GM12878 (cell line): Measurements from ENCODE around the gene MYPN. TPM values are rescaled to one million over a fixed set of nuclear protein-coding genes. Genes with fewer than 3 reads are reported as not detected.

ENCODE experiments used
- ATAC-seq: fragments of 200-7000 bp; cut with Tn5 transposase; 3 replicates; pipeline ENCODE4 v1.9.1; 2020; ENCODE audit warnings: mild to moderate bottlenecking, moderate library complexity
- BruUV-seq: library from RNA; stranded (reverse); fragments of 400-500 nt; replicated peaks from 2 replicates; lab custom pipeline; 2021; lab: Mats Ljungman, UMichigan
- CTCF ChIA-PET: fragments of 300-600 bp; sonication (Branson Sonifier 250); formaldehyde crosslinking; extraction: SDS; loops from one replicate; lab custom pipeline; 2021; ENCODE audit warnings: inconsistent platforms; lab: Yijun Ruan, JAX
- POLR2A ChIA-PET: fragments of 350-600 bp; formaldehyde crosslinking; extraction: SDS; loops from one replicate; lab custom pipeline; 2021; ENCODE audit warnings: inconsistent platforms; lab: Charles Lee
- RAD21 ChIA-PET: fragments of 300-600 bp; sonication (Branson Sonifier 250); formaldehyde crosslinking; loops from one replicate; lab custom pipeline; 2023; ENCODE audit warnings: antibody characterized with exemption; ENCODE audit not compliant: unreplicated experiment; lab: Charles Lee
- SMC1A ChIA-PET: fragments of 300-600 bp; sonication (Branson Sonifier 250); formaldehyde crosslinking; loops from one replicate; lab custom pipeline; 2023; ENCODE audit not compliant: unreplicated experiment, uncharacterized antibody; lab: Charles Lee
- DNase-seq: peaks from one replicate; pipeline ENCODE4 v3.0.0-alpha.2; 2011; ENCODE audit warnings: low read depth, low spot score
- FAIRE-seq: peaks from 3 replicates; lab custom pipeline; 2011; peaks lifted over from hg19 to GRCh38; lab: Jason Lieb, UNC
- H2AFZ ChIP-seq: 2 replicates; pipeline ENCODE4 v1.6.0; 2011; ENCODE audit warnings: low read depth, low read length, control low read depth; ENCODE audit not compliant: control insufficient read depth
- H3K27ac ChIP-seq: 2 replicates; pipeline ENCODE4 v1.5.1; 2011; ENCODE audit warnings: control low read depth; ENCODE audit not compliant: control insufficient read depth, insufficient read depth
- H3K27me3 ChIP-seq, 2 experiments: replicated peaks in 1 of 2; 2 replicates each; pipeline versions ENCODE4 v1.6.0 to v1.6.1; 2011; ENCODE audit warnings: low read length in 1 of 2; ENCODE audit not compliant: control insufficient read depth in 2 of 2, insufficient read depth in 2 of 2
- H3K36me3 ChIP-seq, 2 experiments: 2 replicates each; pipeline ENCODE4 v1.5.1; 2011; ENCODE audit warnings: low read length in 1 of 2; ENCODE audit not compliant: control insufficient read depth in 2 of 2, insufficient read depth in 2 of 2
- H3K4me1 ChIP-seq: 2 replicates; pipeline ENCODE4 v1.6.1; 2011; ENCODE audit warnings: mild to moderate bottlenecking, low read length, moderate library complexity, mixed read lengths; ENCODE audit not compliant: control insufficient read depth, insufficient read depth
- H3K4me2 ChIP-seq: 2 replicates; pipeline ENCODE4 v1.6.0; 2011; ENCODE audit warnings: control low read depth; ENCODE audit not compliant: control insufficient read depth, insufficient read depth
- H3K4me3 ChIP-seq: fragments of 200-600 bp; sonication (generic); 2 replicates; pipeline ENCODE4 v1.5.1; 2016
- H3K79me2 ChIP-seq: 2 replicates; pipeline ENCODE4 v1.6.0; 2011; ENCODE audit warnings: low read length; ENCODE audit not compliant: control insufficient read depth, insufficient read depth
- H3K9ac ChIP-seq: 2 replicates; pipeline ENCODE4 v1.8.0; 2011; ENCODE audit warnings: low read length, control low read depth, mixed read lengths; ENCODE audit not compliant: control insufficient read depth, insufficient read depth
- H3K9me3 ChIP-seq: replicated peaks from 3 replicates; pipeline ENCODE4 v1.5.1; 2011; ENCODE audit warnings: mild to moderate bottlenecking, low read length; ENCODE audit not compliant: control insufficient read depth, insufficient read depth
- H4K20me1 ChIP-seq: 2 replicates; pipeline ENCODE4 v1.6.0; 2011; ENCODE audit not compliant: control insufficient read depth, insufficient read depth
- BCL3 ChIP-seq: IDR thresholded peaks from 2 replicates; pipeline ENCODE4 v1.6.1; 2011; ENCODE audit warnings: borderline replicate concordance, low read depth, mild to moderate bottlenecking, moderate library complexity, low read length; ENCODE audit not compliant: insufficient read depth, poor library complexity, severe bottlenecking
- EED ChIP-seq: sonication (generic); IDR thresholded peaks from 2 replicates; pipeline ENCODE4 v1.6.1; 2016; ENCODE audit warnings: antibody characterized with exemption, low read depth
- EZH2 ChIP-seq: IDR thresholded peaks from 2 replicates; pipeline ENCODE4 v1.6.1; 2012; ENCODE audit warnings: low read depth, mild to moderate bottlenecking, control low read depth, inconsistent platforms, low read length, borderline replicate concordance; ENCODE audit not compliant: control insufficient read depth
- GATAD2B ChIP-seq: fragments of 450-650 bp; conservative IDR thresholded peaks from 2 replicates; pipeline ENCODE4 v1.6.1; 2017; ENCODE audit warnings: low read depth, mild to moderate bottlenecking, moderate library complexity
- IKZF1 ChIP-seq: fragments of 450-650 bp; conservative IDR thresholded peaks from 2 replicates; pipeline ENCODE4 v1.6.1; 2017; ENCODE audit warnings: antibody characterized with exemption, mild to moderate bottlenecking
- NFYA ChIP-seq: IDR thresholded peaks from 2 replicates; pipeline ENCODE4 v1.6.1; 2011; ENCODE audit warnings: low read depth, mild to moderate bottlenecking, low read length, improper control_type of control experiment, borderline replicate concordance
- NRF1 ChIP-seq: conservative IDR thresholded peaks from 2 replicates; pipeline ENCODE4 v1.6.1; 2011; ENCODE audit warnings: mild to moderate bottlenecking, low read depth, low read length, improper control_type of control experiment
- PRDM15 ChIP-seq: fragments of 450-650 bp; formaldehyde crosslinking; IDR thresholded peaks from 2 replicates; pipeline ENCODE4 v1.4.0; 2020; ENCODE audit warnings: mild to moderate bottlenecking, moderate library complexity
- SIN3A ChIP-seq: IDR thresholded peaks from 2 replicates; pipeline ENCODE4 v1.6.1; 2012; ENCODE audit warnings: low read depth, low read length, improper control_type of control experiment
- SREBF1 ChIP-seq: IDR thresholded peaks from 2 replicates; pipeline ENCODE4 v1.6.1; 2012; ENCODE audit warnings: mild to moderate bottlenecking, low read length
- TARDBP ChIP-seq: IDR thresholded peaks from 2 replicates; pipeline ENCODE4 v1.6.1; 2016; ENCODE audit warnings: borderline replicate concordance
- TCF12 ChIP-seq: IDR thresholded peaks from 2 replicates; pipeline ENCODE4 v1.6.1; 2011; ENCODE audit warnings: low read depth, mild to moderate bottlenecking, low read length
- ZNF24 ChIP-seq: fragments of 450-650 bp; IDR thresholded peaks from 2 replicates; pipeline ENCODE4 v1.6.1; 2017; ENCODE audit warnings: antibody characterized with exemption, mild to moderate bottlenecking
- WGBS: methylation state at CpG from one replicate; pipeline ENCODE4 v1.1.6; 2016; ENCODE audit warnings: low lambda C conversion rate; ENCODE audit not compliant: insufficient replicate concordance, insufficient coverage; ENCODE audit errors: missing lambda C conversion rate; 5-methylcytosine and 5-hydroxymethylcytosine counted together
- in situ Hi-C: fragments of 300-500 bp; cut with MboI; formaldehyde crosslinking; loops from 9 replicates; pipeline ENCODE4 v1.14.3; 2018; ENCODE audit warnings: mixed read lengths
- intact Hi-C: fragments of 100-400 bp; cut with micrococcal nuclease; formaldehyde crosslinking; loops from one replicate; pipeline ENCODE4 v1.14.2; 2022; ENCODE audit not compliant: unreplicated experiment
- polyA plus RNA-seq, 11 experiments: library from polyadenylated mRNA; depleted of rRNA in 4 of 11; unstranded in 6 of 11; stranded (reverse) in 5 of 11; fragments of >200 nt; fragmentation: Nextera tagmentation in 4 of 11; fragmentation: Illumina TruSeq in 1 of 11; extraction: Ambion mirVana in 4 of 11; extraction: Trizol in 1 of 11; gene quantifications; 1 replicate in 1 of 11; 2 replicates in 10 of 11; pipeline versions ENCODE4 v1.2.1 to v1.2.3, GENCODE V29; 2011 to 2016; ENCODE audit warnings: inconsistent platforms in 2 of 11, missing spikeins in 2 of 11, low read depth in 1 of 11
- total RNA-seq, 4 experiments: library from RNA; depleted of rRNA in 3 of 4; stranded (reverse); fragments of >200 nt in 3 of 4; fragmentation: Illumina TruSeq in 1 of 4; extraction: Trizol in 1 of 4; gene quantifications; 2 replicates each; pipeline versions ENCODE4 v1.2.1 to v1.2.3, GENCODE V29; 2013 to 2021
- TF ChIP-seq, protein P1 (sequence below): IDR thresholded peaks from 2 replicates; pipeline ENCODE4 v1.6.1; 2011; ENCODE audit warnings: borderline replicate concordance, low read depth, mild to moderate bottlenecking, moderate library complexity, mixed read lengths, low read length; ENCODE audit not compliant: insufficient read depth; ENCODE audit errors: extremely low read length
- TF ChIP-seq, protein P2 (sequence below): IDR thresholded peaks from 2 replicates; pipeline ENCODE4 v1.6.1; 2012; ENCODE audit warnings: low read length, inconsistent platforms

Gene MYPN
- total and polyA plus RNA-seq, 10 of the 15 experiments (the other 5 are each of a cell fraction or from before 2014, with no cell fraction given) = 0.01 to 0.02 TPM; not detected in 8

- no peaks in the 10 kb centered on the region for H3K27me3 ChIP-seq
- no peak overlapping the region for H3K9ac ChIP-seq
- SMC1A ChIA-PET = interaction anchor here (0.6 kb wide), 1 partner anchor 21 kb away, joined by 3 read pairs; no protein-coding TSS in a partner anchor
- no peaks in the 10 kb centered on the region for H3K79me2 ChIP-seq
- H3K9me3 ChIP-seq = no peaks in the 10 kb centered on the region
- CTCF ChIA-PET = no interaction called here
- H4K20me1 ChIP-seq = no peaks in the 10 kb centered on the region
- FAIRE-seq = no peak
- H3K4me3 ChIP-seq = no peak overlapping the region
- in situ Hi-C loops (no loop called here), intact Hi-C loops (no loop called here)
- POLR2A ChIA-PET = no interaction called here
- TF ChIP-seq, protein P1, sequence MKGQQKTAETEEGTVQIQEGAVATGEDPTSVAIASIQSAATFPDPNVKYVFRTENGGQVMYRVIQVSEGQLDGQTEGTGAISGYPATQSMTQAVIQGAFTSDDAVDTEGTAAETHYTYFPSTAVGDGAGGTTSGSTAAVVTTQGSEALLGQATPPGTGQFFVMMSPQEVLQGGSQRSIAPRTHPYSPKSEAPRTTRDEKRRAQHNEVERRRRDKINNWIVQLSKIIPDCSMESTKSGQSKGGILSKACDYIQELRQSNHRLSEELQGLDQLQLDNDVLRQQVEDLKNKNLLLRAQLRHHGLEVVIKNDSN = no peak
- TF ChIP-seq TARDBP (no peak), EZH2 (no peak), GATAD2B (no peak), SREBF1 (no peak), ZNF24 (no peak), IKZF1 (no peak), NFYA (no peak), NRF1 (no peak), SIN3A (no peak), PRDM15 (no peak), TCF12 (no peak), BCL3 (no peak), EED (no peak)
- TF ChIP-seq, protein P2, sequence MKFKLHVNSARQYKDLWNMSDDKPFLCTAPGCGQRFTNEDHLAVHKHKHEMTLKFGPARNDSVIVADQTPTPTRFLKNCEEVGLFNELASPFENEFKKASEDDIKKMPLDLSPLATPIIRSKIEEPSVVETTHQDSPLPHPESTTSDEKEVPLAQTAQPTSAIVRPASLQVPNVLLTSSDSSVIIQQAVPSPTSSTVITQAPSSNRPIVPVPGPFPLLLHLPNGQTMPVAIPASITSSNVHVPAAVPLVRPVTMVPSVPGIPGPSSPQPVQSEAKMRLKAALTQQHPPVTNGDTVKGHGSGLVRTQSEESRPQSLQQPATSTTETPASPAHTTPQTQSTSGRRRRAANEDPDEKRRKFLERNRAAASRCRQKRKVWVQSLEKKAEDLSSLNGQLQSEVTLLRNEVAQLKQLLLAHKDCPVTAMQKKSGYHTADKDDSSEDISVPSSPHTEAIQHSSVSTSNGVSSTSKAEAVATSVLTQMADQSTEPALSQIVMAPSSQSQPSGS = no peak
- no peak for DNase-seq
- BruUV-seq = no TSS peak
- H3K36me3 ChIP-seq = no peaks in the 10 kb centered on the region
- ATAC-seq = no peak
- RAD21 ChIA-PET = interaction anchor here (0.6 kb wide), 2 partner anchors 51 to 76 kb away, joined by 4 read pairs; no protein-coding TSS in a partner anchor
- no peak overlapping the region for H3K4me2 ChIP-seq
- no peak overlapping the region for H3K27ac ChIP-seq
- H3K4me1 ChIP-seq = no peaks in the 10 kb centered on the region
- WGBS = 82% methylated on average over 2 of the region's 2 CpGs
- H2AFZ ChIP-seq = no peak overlapping the region
Observed at GRCh38 chr10:68111584-68111983, 2.3 kb downstream of the MYPN start.
